Measurements from ENCODE around the gene TEX12.
"Not testable (repeated sequence)": the region's sequence is repeated elsewhere in the genome, so short reads cannot be mapped to it uniquely, and the experiment has no call there.

Gene TEX12

DNA sequence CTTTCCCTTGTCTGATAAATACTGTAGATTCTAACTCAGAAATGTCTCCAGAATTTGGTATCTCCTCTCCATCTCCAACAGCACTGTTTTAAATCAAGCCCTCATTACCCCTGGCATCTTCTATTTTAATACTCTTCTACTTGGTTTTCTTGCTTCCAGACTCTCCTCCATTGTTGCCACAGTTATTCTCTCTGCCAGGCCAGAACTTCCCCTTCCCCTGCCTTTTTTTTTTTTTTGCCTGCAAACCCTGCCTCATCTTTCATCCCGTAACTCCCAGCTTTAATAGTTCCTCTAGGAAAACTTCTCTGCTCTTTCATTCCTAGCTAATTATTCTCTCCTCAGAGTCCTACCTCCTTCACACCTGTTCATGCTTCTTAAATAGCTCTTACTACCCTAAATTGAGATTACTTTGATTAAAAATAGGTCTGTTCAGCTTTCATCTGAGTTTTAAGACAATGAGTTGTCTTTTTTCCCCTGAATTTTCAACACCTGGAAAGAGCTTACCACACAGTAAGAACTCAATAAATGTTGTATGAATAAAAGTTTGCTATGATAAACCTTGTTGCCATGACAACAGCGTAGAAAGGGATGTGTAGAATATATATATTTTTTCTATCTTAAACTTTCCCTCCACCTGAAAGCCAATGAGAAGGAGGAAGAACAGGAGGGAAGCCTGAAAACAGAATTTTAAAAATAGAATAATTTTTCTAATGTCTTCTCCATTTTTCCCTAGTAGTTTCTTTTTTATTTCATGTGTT, 6.9 kb upstream of the TEX12 start:
- Mint-ChIP-seq H3K27me3 (peaks cover 41% of the 10 kb centered on the region), H3K27ac (no peak overlapping the region), H3K9me3 (no peaks in the 10 kb centered on the region), H3K4me3 (no peak overlapping the region), H3K4me1 (peaks cover 13% of the 10 kb centered on the region)
- DNase-seq (no peak), ATAC-seq (no peak)

DNA sequence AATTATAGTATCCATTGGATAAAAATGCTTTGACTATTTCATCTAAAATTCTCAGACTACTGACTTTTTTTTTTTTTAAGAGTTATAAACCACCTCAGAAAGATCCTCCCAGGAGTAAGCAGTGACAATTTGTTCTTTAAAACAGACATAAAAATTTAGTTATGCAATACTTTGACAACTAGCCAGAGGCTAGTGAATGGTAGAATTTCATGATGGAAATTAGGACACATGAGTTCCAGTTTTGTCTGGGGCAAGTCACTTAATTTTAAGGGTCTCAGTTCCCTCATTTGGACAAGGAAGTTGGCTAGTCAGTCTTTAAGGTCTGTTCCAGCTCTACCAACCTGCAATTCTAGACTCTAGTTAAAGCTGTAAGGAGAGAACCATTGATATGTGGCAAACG, 6.2 kb upstream of the TEX12 start:
- Mint-ChIP-seq H3K27ac (no peak overlapping the region), H3K4me3 (no peak overlapping the region), H3K4me1 (peaks cover 13% of the 10 kb centered on the region), H3K27me3 (peaks cover 42% of the 10 kb centered on the region), H3K9me3 (no peaks in the 10 kb centered on the region)
- no peak for ATAC-seq
- no peak for DNase-seq

GRCh38 chr11:112162200-112162599, 5.0 kb upstream of the TEX12 start:
- not testable (repeated sequence) for H3K27ac Mint-ChIP-seq, DNase-seq, ATAC-seq, H3K9me3 Mint-ChIP-seq, H3K4me3 Mint-ChIP-seq
- peaks cover 52% of the 10 kb centered on the region for H3K27me3 Mint-ChIP-seq
- peaks cover 12% of the 10 kb centered on the region for H3K4me1 Mint-ChIP-seq

DNA sequence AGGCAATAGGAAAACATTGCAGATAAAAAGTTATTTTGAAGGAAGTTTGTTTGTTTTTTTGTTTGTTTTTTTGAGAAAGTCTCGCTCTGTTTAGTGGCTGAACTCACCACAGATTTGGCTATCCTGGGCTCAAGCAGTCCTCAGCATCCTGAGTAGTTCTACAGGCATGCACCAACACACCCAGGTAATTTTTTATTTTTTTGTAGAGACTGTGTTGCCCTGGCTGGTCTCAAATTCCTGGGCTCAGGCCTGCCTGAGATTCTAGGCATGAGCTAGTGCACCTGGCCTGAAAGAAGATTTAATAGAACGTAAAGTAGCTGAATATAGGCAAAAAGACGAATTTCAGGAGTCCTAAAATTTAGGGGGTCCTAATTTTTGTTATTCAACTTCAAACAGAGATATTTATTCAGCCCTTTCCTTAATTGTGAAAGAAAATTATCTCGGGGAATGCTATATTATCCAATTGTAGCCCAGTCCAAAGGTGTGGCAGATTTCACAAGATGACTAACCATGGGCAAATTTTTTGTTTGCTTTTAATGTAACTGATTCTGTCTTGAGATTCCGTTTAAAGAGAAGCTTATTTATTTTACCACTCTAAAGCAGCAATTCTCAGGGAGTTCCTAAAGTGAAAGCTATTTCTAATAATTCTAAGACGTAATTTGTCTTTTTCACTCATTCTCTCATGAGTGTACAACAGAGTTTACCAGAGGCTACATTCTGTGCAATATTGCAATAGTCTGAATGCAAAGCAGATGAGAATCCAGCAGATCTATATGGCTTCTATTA, 4.2 kb upstream of the TEX12 start:
- Mint-ChIP-seq H3K27ac (no peak overlapping the region), H3K4me1 (peaks cover 7% of the 10 kb centered on the region), H3K4me3 (no peak overlapping the region), H3K27me3 (peaks cover 60% of the 10 kb centered on the region), H3K9me3 (no peaks in the 10 kb centered on the region)
- ATAC-seq: no peak
- DNase-seq: no peak

- peaks cover 64% of the 10 kb centered on the region for H3K27me3 Mint-ChIP-seq
- peaks cover 7% of the 10 kb centered on the region for H3K4me1 Mint-ChIP-seq
- DNase-seq: no peak
- no peak within 1 kb of the TSS for H3K27ac Mint-ChIP-seq
- ATAC-seq: no peak
- H3K9me3 Mint-ChIP-seq: no peaks in the 10 kb centered on the region
- peak within 1 kb of the TSS; percentile 60 to 68 for H3K4me3 Mint-ChIP-seq
These were observed 3.1 kb upstream of the TEX12 start, which contains the start of gene IL18 for GRCh38 chr11:112163875-112164685. Gene IL18 (minus strand): TSS chr11:112164094. CDS start chr11:112155053, 9,041 bp downstream.

GRCh38 chr11:112165049-112165448, 2.1 kb upstream of the TEX12 start:
- ATAC-seq: no peak
- H3K27me3 Mint-ChIP-seq: peaks cover 61% of the 10 kb centered on the region
- DNase-seq: no peak

GRCh38 chr11:112166562-112166961, 610 bp upstream of the TEX12 start:
- peaks cover 7% of the 10 kb centered on the region for H3K4me1 Mint-ChIP-seq
- no peak overlapping the region for H3K4me3 Mint-ChIP-seq
- H3K9me3 Mint-ChIP-seq: no peaks in the 10 kb centered on the region
- DNase-seq (no peak), ATAC-seq (no peak)
- H3K27ac Mint-ChIP-seq: no peak overlapping the region
- peaks cover 55% of the 10 kb centered on the region for H3K27me3 Mint-ChIP-seq

More at GRCh38 chr11:112165049-112165448, 2.1 kb upstream of the TEX12 start:
- H3K9me3 Mint-ChIP-seq: no peaks in the 10 kb centered on the region
- peaks cover 7% of the 10 kb centered on the region for H3K4me1 Mint-ChIP-seq
- H3K4me3 Mint-ChIP-seq: no peak overlapping the region
- no peak overlapping the region for H3K27ac Mint-ChIP-seq

- Mint-ChIP-seq H3K9me3 (no peaks in the 10 kb centered on the region), H3K4me1 (peaks cover 10% of the 10 kb centered on the region), H3K4me3 (no peak overlapping the region), H3K27ac (no peak overlapping the region), H3K27me3 (peaks cover 26% of the 10 kb centered on the region)
- ATAC-seq (peak; percentile 68), DNase-seq (no peak)
These were observed 5.3 kb downstream of the TEX12 start for GRCh38 chr11:112172362-112172994.

- DNase-seq (no peak), ATAC-seq (no peak)
- H3K9me3 Mint-ChIP-seq: no peaks in the 10 kb centered on the region
- no peak overlapping the region for H3K27ac Mint-ChIP-seq
- no peak overlapping the region for H3K4me3 Mint-ChIP-seq
- H3K27me3 Mint-ChIP-seq: peaks cover 19% of the 10 kb centered on the region
- peaks cover 10% of the 10 kb centered on the region for H3K4me1 Mint-ChIP-seq
These were observed 6.0 kb downstream of the TEX12 start for GRCh38 chr11:112173152-112173551.

DNA sequence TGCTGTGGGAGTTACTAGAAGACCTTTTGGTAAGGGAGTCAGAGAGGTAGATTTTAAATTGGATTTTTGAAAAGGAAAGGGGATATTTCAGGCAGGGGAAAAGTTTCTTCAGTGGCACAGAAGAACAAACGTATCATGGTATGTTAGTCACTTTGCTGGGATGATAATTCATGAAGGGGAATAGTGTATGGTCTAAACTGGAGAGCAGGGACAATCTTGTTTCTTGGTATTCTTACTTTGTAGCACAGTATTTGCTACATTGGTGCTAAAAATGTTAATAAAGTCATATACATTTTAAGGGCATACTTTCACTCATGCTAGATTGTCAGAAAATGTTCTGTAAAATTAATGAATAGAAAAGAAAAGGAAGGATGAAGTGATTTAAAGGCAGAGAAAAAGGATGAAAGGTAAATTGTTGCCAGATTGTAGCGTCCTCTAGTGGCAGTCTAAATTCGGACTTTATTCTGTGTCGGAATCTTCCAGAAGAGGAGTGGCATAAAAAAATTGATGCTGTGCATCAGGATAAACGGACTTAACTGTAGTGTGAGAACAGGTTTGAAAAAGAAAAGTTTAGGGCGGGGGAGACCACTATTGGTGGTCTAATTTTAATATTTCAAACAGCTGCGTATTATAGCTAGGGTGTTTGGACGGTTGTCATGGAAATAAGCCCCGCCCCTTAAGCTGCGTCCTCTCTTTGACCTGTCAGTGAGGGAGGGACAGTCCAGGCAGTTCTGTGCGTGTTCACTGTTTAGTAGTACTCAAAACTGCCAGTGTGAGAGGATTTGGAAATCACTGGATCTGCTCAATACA, 7.8 kb downstream of the TEX12 start, which contains the start of gene BCO2:
TSS of gene BCO2 (plus strand) at position 724 of the 810 bp plus-strand sequence. CDS start 90 bp downstream, outside the sequence.
- peak; percentile 81 for ATAC-seq
- peaks cover 23% of the 10 kb centered on the region for H3K27me3 Mint-ChIP-seq
- H3K9me3 Mint-ChIP-seq: no peaks in the 10 kb centered on the region
- peaks cover 10% of the 10 kb centered on the region for H3K4me1 Mint-ChIP-seq
- peak; percentile 10 to 43 for DNase-seq
- H3K4me3 Mint-ChIP-seq: peak within 1 kb of the TSS; percentile 38 to 68
- H3K27ac Mint-ChIP-seq: peak within 1 kb of the TSS in 1 of 2 donors; percentile 13

- H3K4me1 Mint-ChIP-seq: peaks cover 10% of the 10 kb centered on the region
- H3K27ac Mint-ChIP-seq: no peak overlapping the region
These were observed 8.4 kb downstream of the TEX12 start for GRCh38 chr11:112175599-112175952.

DNA sequence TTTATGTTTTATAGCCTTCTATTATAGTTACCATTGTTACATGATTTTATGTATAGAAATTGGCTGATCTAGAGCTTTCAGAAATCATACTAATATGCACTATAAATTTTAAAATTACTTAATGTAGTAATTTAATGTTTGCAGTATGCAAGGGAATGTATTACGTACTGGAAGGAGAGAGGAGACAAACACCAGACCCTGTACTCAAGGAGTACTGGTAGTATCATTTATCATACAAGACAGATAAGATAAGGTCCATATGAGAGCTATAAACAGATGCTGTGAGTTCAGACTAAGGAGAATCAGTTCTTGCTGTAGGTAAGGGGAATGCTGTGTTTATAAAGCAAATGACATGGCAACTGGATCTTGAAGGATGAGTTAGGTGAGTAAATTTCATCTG, 8.9 kb downstream of the TEX12 start:
- DNase-seq (no peak), ATAC-seq (no peak)
- peaks cover 10% of the 10 kb centered on the region for H3K4me1 Mint-ChIP-seq
- H3K9me3 Mint-ChIP-seq: no peaks in the 10 kb centered on the region
- no peak overlapping the region for H3K27ac Mint-ChIP-seq
- H3K27me3 Mint-ChIP-seq: peaks cover 33% of the 10 kb centered on the region
- H3K4me3 Mint-ChIP-seq: no peak overlapping the region

More at GRCh38 chr11:112175599-112175952, 8.4 kb downstream of the TEX12 start:
- ATAC-seq (no peak), DNase-seq (no peak)
- Mint-ChIP-seq H3K27me3 (peaks cover 29% of the 10 kb centered on the region), H3K4me3 (peak overlapping the region; percentile 38 to 68), H3K9me3 (no peaks in the 10 kb centered on the region)

DNA sequence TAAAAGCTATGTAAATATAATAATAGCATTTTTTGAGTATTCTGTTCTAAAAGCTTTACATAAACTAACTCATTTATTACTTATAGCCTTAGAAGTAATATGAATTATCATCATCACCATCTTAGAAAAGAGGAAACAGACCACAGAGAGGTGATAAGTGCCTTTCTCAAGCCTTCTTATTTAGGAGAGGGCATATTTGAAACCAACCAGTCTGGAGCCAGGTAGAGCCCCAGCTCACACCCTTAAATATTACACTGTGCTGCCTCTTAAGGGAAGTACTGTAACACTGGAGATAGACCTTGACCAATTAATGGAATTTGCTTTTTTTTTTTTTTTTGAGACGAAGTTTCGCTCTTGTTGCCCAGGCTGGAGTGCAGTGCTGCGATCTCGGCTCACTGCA, 10.4 kb downstream of the TEX12 start:
- Mint-ChIP-seq H3K4me1 (peaks cover 10% of the 10 kb centered on the region), H3K27ac (no peak overlapping the region), H3K9me3 (no peaks in the 10 kb centered on the region), H3K4me3 (no peak overlapping the region), H3K27me3 (peaks cover 33% of the 10 kb centered on the region)
- DNase-seq: no peak
- no peak for ATAC-seq

DNA sequence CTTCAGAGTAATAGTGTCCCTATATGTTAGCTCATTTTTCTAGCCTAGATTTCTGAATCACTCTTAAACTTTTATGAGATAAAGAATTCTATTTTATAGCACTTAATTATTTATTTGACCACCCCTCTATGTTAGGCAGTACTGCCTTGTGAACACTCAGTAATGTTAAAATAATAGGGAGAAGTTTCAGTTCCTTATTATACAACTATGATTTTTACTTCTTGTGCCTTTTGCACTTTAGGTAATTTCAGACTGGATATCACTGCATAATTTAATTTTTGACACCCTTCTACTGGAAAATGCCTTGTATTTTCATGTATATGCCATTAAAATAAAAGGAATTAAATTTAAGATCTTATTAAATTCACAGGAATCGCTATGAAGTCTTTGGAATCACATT, 11.3 kb downstream of the TEX12 start:
- no peaks in the 10 kb centered on the region for H3K9me3 Mint-ChIP-seq
- H3K4me1 Mint-ChIP-seq: peaks cover 10% of the 10 kb centered on the region
- DNase-seq (no peak), ATAC-seq (no peak)
- no peak overlapping the region for H3K4me3 Mint-ChIP-seq
- H3K27me3 Mint-ChIP-seq: peaks cover 33% of the 10 kb centered on the region
- no peak overlapping the region for H3K27ac Mint-ChIP-seq
